Skeletal muscle satellite cell (primary cell): ENCODE results near the gene GLRA1.
"Not testable (repeated sequence)": the region's sequence is repeated elsewhere in the genome, so short reads cannot be mapped to it uniquely, and the experiment has no call there.

Experiments used
- H3K27me3 ChIP-seq: 2 replicates; pipeline ENCODE4 v1.7.0; 2013; ENCODE audit warnings: low read length; ENCODE audit not compliant: control insufficient read depth, insufficient read depth
- H3K36me3 ChIP-seq: 2 replicates; pipeline ENCODE4 v1.7.0; 2013; ENCODE audit warnings: mild to moderate bottlenecking, control low read depth, low read length; ENCODE audit not compliant: insufficient read depth
- H3K4me1 ChIP-seq: 2 replicates; pipeline ENCODE4 v1.7.0; 2013; ENCODE audit warnings: low read length; ENCODE audit not compliant: control insufficient read depth, insufficient read depth
- H3K4me2 ChIP-seq: 2 replicates; pipeline ENCODE4 v1.7.0; 2013; ENCODE audit warnings: mild to moderate bottlenecking, low read length
- H3K4me3 ChIP-seq: 2 replicates; pipeline ENCODE4 v1.7.0; 2013; ENCODE audit warnings: low read length
- H3K9ac ChIP-seq: 2 replicates; pipeline ENCODE4 v1.7.0; 2013; ENCODE audit warnings: mild to moderate bottlenecking, low read depth, low read length, moderate library complexity
- H3K9me3 ChIP-seq: replicated peaks from 2 replicates; pipeline ENCODE4 v1.7.0; 2013; ENCODE audit warnings: mild to moderate bottlenecking, control low read depth, low read length

GLRA1 gene

DNA sequence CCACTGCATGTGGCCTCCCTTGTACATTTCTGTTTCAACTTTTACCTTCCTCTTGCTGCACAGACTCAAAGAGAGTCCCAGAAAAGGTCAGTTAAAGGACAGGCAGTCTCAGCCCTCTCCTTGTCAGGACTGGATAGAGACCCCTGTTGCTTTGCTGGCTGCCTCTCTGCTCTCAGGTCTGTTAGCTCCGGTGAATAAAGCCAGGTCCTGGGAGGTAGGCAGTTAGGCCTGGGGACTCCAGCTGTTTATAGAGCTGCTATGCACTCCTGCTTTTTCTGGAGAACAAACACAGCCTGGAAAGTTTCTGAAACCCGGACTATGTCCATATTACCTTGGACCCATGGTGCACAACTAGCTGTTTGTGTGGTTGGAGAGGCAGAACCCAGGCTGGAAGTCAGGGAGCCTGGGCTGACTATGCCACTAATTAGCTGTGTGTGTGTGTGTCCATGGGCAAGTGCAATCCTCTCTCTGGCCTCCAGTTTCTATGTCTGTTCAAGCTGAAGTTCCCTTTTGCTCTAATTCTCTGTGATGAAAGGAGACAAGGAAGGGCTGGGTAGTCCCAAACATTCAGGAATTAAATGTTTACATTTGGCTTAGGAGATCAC, 42.9 kb downstream of the GLRA1 start:
- H3K9me3 ChIP-seq, result no peaks in the 10 kb centered on the region
- H3K4me2 ChIP-seq, result no peak overlapping the region
- no peak overlapping the region for H3K4me3 ChIP-seq
- H3K27me3 ChIP-seq, result no peaks in the 10 kb centered on the region
- no peaks in the 10 kb centered on the region for H3K4me1 ChIP-seq
- H3K36me3 ChIP-seq, result no peaks in the 10 kb centered on the region
- H3K9ac ChIP-seq, result no peak overlapping the region

DNA sequence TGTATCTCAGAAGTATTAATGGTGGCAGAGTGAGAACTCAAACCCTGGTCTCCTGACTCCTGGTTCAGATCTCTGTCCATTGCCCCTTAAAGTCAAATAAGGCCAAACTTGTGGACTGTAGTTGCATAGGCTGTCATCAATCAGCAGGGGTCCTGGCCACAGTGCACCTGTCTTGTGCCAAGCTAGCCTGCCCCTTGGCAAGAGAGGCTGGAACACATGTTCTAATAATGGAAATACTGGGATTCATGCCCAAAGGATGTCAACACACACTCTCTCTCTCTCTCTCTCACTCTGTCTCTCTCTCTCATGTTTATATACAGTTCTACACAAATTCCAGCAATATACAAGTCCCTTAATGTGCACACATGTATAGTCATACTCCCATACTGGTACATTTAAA, 44.3 kb downstream of the GLRA1 start:
- Histone ChIP-seq H3K36me3 (no peaks in the 10 kb centered on the region), H3K9me3 (no peaks in the 10 kb centered on the region), H3K9ac (no peak overlapping the region), H3K4me2 (no peak overlapping the region), H3K4me3 (no peak overlapping the region), H3K27me3 (no peaks in the 10 kb centered on the region), H3K4me1 (no peaks in the 10 kb centered on the region)

DNA sequence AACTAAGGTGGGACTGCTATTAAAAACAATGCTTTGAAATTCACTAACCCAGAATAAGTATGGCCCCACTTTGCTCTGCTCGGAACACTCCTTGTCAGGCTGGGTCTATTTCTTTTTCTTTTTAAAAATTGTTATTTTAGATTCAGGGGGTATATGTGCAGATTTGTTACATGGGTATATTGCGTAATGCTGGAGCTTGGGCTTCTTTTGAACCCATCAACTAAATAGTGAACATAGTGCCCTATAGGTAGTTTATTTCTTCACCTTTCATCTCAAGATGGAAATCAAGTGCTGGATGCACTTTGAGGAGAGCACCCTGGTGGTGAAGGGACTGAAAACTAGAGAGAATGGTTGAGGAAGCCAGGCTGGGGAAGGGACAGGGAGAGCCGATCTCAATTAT, 51.0 kb downstream of the GLRA1 start:
- no peaks in the 10 kb centered on the region for H3K27me3 ChIP-seq
- peaks cover 11% of the 10 kb centered on the region for H3K4me1 ChIP-seq
- H3K36me3 ChIP-seq, result no peaks in the 10 kb centered on the region
- H3K4me2 ChIP-seq, result no peak overlapping the region
- H3K9ac ChIP-seq, result no peak overlapping the region
- no peak overlapping the region for H3K4me3 ChIP-seq
- H3K9me3 ChIP-seq, result no peaks in the 10 kb centered on the region

DNA sequence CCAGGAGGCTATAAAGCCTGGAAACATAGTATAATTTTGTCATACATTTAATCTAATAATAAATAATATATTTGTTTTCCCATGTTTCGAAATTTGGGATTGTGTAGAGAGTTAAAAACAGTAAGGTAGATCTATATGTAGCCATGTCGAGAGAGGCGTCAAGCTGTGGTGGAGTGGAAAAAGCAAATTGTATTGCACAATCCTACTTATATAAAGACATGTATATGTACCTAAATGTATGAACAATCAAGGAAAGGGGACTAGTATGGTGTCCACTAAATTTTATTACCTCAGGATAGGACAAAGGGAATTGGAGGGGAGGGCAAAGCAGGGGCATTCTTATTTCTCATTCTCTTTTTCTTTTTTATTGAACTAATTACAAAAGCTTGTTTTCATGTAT, 52.0 kb downstream of the GLRA1 start:
- Histone ChIP-seq H3K4me2 (no peak overlapping the region), H3K9me3 (no peaks in the 10 kb centered on the region), H3K4me3 (no peak overlapping the region)

DNA sequence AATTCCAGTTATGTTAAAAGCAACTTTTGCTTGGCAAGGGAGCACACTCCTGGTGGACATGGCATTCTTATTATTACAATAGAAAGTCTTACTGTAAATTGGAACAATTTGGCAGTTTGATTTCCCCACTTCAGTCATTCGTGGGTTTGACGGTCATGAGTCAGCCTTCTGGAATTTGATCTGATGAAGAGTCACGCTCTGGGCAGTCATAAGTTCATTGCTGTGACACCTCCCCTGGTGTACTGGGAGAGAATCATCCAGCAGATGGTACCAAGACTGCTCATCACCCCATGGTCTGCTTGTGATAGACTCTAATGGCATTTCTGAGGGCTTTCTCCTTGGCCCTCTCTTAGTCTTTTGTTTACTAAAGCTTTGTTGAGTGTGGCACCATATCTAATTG, 53.8 kb downstream of the GLRA1 start:
- Histone ChIP-seq H3K9me3 (no peaks in the 10 kb centered on the region), H3K4me3 (no peak overlapping the region), H3K36me3 (no peaks in the 10 kb centered on the region), H3K4me2 (peak overlapping the region; percentile 15), H3K4me1 (peaks cover 11% of the 10 kb centered on the region), H3K9ac (no peak overlapping the region), H3K27me3 (no peaks in the 10 kb centered on the region)

More for the DNA sequence above, 52.0 kb downstream of the GLRA1 start:
- Histone ChIP-seq H3K36me3 (no peaks in the 10 kb centered on the region), H3K4me1 (peaks cover 11% of the 10 kb centered on the region), H3K9ac (no peak overlapping the region), H3K27me3 (no peaks in the 10 kb centered on the region)

DNA sequence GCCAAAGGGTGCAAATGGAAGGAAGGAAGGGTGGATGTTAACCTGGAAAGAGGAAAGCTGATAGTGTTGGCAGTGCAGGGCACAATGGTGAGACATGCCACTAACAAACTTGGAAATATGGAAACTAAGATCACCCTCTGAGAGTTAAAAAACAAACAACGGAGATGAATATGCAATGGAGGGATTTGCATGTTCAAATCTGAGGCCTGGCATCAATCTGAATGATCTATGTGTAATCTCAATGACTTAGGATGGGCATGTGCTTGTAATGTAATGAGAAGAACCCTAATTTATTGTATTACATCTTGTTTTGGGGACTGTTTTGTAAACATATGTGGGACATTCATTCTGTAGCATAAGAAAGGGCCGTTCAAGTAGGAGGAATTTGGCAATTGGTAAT, 54.4 kb downstream of the GLRA1 start:
- H3K4me3 ChIP-seq, result no peak overlapping the region

DNA sequence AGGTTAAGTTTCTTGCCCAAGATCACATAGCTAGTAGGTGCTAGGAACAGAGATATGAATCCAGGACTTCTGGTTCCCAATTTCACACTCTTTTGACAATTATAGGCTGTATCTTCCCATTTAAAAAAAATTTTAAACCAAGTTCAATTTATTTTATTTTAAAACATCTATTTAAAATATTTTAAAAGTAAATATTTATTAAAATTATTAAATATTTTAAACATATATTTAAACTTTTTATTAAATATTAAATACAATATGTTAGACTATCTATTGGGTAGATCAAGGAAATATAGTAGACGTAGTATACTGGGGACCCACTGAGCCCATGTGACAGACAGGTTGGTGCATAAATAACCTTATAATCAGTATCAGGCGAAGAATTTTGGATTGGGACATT, 54.8 kb downstream of the GLRA1 start:
- Histone ChIP-seq H3K4me1 (peaks cover 11% of the 10 kb centered on the region), H3K36me3 (no peaks in the 10 kb centered on the region), H3K27me3 (no peaks in the 10 kb centered on the region), H3K4me2 (no peak overlapping the region), H3K4me3 (no peak overlapping the region), H3K9me3 (no peaks in the 10 kb centered on the region), H3K9ac (no peak overlapping the region)

More for the DNA sequence above, 54.4 kb downstream of the GLRA1 start:
- Histone ChIP-seq H3K36me3 (no peaks in the 10 kb centered on the region), H3K4me2 (peak overlapping the region; percentile 15), H3K9me3 (no peaks in the 10 kb centered on the region), H3K9ac (no peak overlapping the region), H3K27me3 (no peaks in the 10 kb centered on the region), H3K4me1 (peaks cover 11% of the 10 kb centered on the region)

DNA sequence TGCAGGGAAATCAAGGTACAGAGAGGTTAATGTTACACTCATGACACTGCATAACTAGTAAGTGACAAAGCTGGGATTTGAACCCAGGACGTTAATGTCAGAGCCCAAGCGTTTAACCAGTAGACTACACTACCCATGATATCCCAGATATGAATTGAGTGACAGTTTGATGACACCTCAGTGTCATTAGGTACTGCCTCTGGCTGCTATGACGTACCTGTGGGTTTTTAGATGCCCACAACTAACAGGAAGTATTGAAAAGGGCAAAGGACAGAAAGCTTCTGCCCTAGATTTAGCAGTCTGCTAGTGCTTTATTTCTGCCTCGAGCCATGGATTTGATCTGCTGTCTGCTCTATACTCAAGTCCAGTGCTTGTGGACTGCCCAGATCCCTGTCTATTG, 56.2 kb downstream of the GLRA1 start:
- no peak overlapping the region for H3K9ac ChIP-seq
- no peaks in the 10 kb centered on the region for H3K27me3 ChIP-seq
- no peaks in the 10 kb centered on the region for H3K36me3 ChIP-seq
- H3K4me1 ChIP-seq, result peaks cover 11% of the 10 kb centered on the region
- H3K4me3 ChIP-seq, result no peak overlapping the region
- no peaks in the 10 kb centered on the region for H3K9me3 ChIP-seq
- H3K4me2 ChIP-seq, result no peak overlapping the region

DNA sequence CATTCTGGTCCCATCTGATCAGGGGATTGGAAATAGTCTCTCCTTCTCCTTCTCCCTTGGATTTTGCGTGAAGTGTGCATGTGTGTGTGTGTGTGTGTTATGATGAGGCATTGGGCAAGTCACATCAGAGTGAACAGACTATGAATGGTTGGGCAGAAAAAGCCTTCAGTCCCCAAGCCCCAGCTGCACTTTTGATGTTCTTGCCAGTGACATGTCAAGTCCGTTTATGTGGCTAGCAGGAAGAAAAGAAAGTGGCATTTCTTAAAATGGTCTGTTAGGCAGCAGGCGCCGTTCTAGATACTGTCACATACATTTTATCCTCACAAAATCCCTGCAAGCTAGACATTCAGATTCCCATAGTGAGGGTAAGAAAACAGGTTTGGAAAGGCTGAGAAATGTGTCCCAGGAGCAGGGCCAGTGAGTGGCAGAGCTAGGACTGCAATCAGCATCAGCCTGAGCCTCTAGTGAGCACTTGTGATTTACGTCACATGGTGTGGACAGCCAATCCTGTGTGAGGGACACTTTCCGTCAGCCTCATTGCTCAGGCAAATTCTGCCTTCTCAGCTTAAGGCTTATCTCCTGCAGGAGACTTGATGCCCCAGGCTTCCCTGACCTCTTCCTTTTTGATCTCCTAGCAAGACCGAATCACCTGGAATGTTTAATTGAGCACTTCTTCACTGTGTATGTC, 60.4 kb downstream of the GLRA1 start:
- Histone ChIP-seq H3K4me3 (no peak overlapping the region), H3K9ac (no peak overlapping the region), H3K4me1 (no peaks in the 10 kb centered on the region), H3K36me3 (no peaks in the 10 kb centered on the region), H3K4me2 (no peak overlapping the region), H3K27me3 (no peaks in the 10 kb centered on the region), H3K9me3 (no peaks in the 10 kb centered on the region)

DNA sequence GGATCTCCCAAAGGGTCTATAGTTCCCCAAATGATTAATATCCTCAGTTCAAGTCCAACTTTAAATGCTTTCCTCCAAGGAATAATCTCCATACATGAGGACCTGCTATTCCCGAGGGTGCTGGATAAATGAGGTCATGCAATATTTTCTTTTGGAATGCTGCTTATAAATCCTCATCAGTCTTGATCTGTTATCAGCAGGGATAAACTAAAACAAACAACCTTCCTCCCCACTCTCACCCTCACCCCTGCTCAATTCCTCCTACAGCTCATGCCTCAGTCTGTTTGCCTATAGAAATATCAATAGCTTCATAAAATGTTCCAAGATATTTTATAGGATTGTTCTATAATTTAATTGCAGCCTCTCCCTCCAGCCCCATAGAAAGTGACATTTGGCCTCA, 61.1 kb downstream of the GLRA1 start:
- Histone ChIP-seq H3K4me1 (no peaks in the 10 kb centered on the region), H3K4me2 (no peak overlapping the region), H3K36me3 (no peaks in the 10 kb centered on the region), H3K9me3 (no peaks in the 10 kb centered on the region), H3K4me3 (no peak overlapping the region), H3K27me3 (no peaks in the 10 kb centered on the region), H3K9ac (no peak overlapping the region)

DNA sequence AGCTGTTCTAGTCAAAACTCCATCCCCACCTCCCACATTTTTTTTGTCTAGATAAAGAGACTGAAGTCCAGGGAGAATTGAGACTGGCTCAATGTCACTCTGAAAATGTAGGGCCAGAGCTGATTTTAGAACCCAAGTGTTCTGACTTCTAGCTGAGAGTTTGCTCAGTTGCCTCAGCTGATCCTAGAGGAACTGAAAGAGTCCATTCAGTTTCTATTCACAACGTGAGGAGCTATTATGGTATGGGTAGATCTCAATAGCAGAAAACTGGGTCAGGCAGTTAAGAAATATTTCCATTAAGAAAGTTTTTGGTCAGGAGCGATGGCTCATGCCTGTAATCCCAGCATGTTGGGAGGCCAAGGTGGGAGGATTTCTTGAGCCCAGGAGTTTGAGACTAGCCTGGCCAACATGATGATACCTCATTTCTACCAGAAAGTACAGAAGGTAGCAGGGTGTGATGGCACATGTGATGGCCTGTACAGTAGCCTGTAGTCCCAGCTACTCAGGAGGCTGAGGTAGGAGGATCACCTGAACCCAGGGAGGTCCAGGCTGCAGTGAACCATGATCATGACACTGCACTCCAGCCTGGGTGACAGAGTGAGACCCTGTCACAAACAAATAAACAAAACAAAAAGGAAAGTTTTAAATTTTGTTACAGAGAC, 61.7 kb downstream of the GLRA1 start:
- no peak overlapping the region for H3K4me2 ChIP-seq
- H3K9me3 ChIP-seq, result no peaks in the 10 kb centered on the region
- H3K9ac ChIP-seq, result no peak overlapping the region
- no peaks in the 10 kb centered on the region for H3K4me1 ChIP-seq
- H3K36me3 ChIP-seq, result no peaks in the 10 kb centered on the region
- H3K4me3 ChIP-seq, result no peak overlapping the region
- no peaks in the 10 kb centered on the region for H3K27me3 ChIP-seq

DNA sequence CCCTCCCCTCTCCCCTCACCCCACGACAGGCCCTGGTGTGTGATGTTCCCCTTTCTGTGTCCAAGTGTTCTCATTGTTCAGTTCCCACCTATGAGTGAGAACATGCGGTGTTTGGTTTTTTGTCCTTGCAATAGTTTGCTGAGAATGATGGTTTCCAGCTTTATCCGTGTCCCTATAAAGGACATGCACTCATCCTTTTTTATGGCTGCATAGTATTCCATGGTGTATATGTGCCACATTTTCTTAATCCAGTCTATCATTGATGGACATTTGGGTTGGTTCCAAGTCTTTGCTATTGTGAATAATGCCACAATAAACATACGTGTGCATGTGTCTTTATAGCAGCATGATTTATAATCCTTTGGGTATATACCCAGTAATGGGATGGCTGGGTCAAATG, 63.8 kb downstream of the GLRA1 start:
- not testable (repeated sequence) for H3K9me3 ChIP-seq, H3K4me2 ChIP-seq, H3K4me3 ChIP-seq, H3K4me1 ChIP-seq, H3K27me3 ChIP-seq, H3K36me3 ChIP-seq, H3K9ac ChIP-seq
